Globus pallidus (tissue), 1 donor: ENCODE results near the gene ELFN2.
"Not testable (repeated sequence)": the region's sequence is repeated elsewhere in the genome, so short reads cannot be mapped to it uniquely, and the experiment has no call there.

ENCODE experiments used
- DNase-seq: peaks from one replicate; pipeline ENCODE4 v3.0.0-alpha.2; 2015; ENCODE audit warnings: low spot score

The ELFN2 gene

GRCh38 chr22:37410174-37411055 lies 16.9 kb downstream of the ELFN2 start:
- DNase-seq = peak; percentile 13

- no peak for DNase-seq
Observed at GRCh38 chr22:37409459-37410050, 17.7 kb downstream of the ELFN2 start.

- DNase-seq = no peak
Observed at GRCh38 chr22:37409031-37409430, 18.2 kb downstream of the ELFN2 start.

- no peak for DNase-seq
Observed at GRCh38 chr22:37407856-37408255, 19.4 kb downstream of the ELFN2 start.

- DNase-seq = no peak
Observed at GRCh38 chr22:37406441-37407235, 20.6 kb downstream of the ELFN2 start.

- DNase-seq = no peak
Observed at GRCh38 chr22:37404091-37404490, 23.2 kb downstream of the ELFN2 start.

- no peak for DNase-seq
Observed at GRCh38 chr22:37403267-37403960, 23.9 kb downstream of the ELFN2 start.

GRCh38 chr22:37402184-37402506 lies 25.1 kb downstream of the ELFN2 start:
- no peak for DNase-seq

GRCh38 chr22:37401401-37402183 lies 25.7 kb downstream of the ELFN2 start:
- DNase-seq = no peak

- DNase-seq = no peak
Observed at GRCh38 chr22:37400719-37401118, 26.6 kb downstream of the ELFN2 start.

- DNase-seq = not testable (repeated sequence)
Observed at GRCh38 chr22:37399457-37399856, 27.8 kb downstream of the ELFN2 start.

- no peak for DNase-seq
Observed at GRCh38 chr22:37397226-37397625, 30.1 kb downstream of the ELFN2 start.

GRCh38 chr22:37396488-37397084 lies 30.7 kb downstream of the ELFN2 start:
- DNase-seq = no peak

GRCh38 chr22:37394341-37394740 lies 32.9 kb downstream of the ELFN2 start:
- no peak for DNase-seq

- no peak for DNase-seq
Observed at GRCh38 chr22:37393746-37394145, 33.5 kb downstream of the ELFN2 start.

GRCh38 chr22:37392721-37393328 lies 34.5 kb downstream of the ELFN2 start:
- no peak for DNase-seq

GRCh38 chr22:37391702-37392101 lies 35.6 kb downstream of the ELFN2 start:
- DNase-seq = no peak

GRCh38 chr22:37390075-37390474 lies 37.2 kb downstream of the ELFN2 start:
- DNase-seq = no peak

- no peak for DNase-seq
Observed at GRCh38 chr22:37388538-37388937, 38.7 kb downstream of the ELFN2 start.

- no peak for DNase-seq
Observed at GRCh38 chr22:37387793-37388192, 39.5 kb downstream of the ELFN2 start.

GRCh38 chr22:37386441-37386840 lies 40.8 kb downstream of the ELFN2 start:
- no peak for DNase-seq
